Hematopoietic multipotent progenitor cell treated with erythropoietin and hydrocortisone succinate and interleukin-3 and kit ligand, for 6 days (in vitro differentiated cells): ENCODE results near the gene CYP2J2.
"Not testable (repeated sequence)": the region's sequence is repeated elsewhere in the genome, so short reads cannot be mapped to it uniquely, and the experiment has no call there.

Experiments
- DNase-seq: peaks from one replicate; pipeline ENCODE4 v3.0.0-alpha.2; 2015

CYP2J2 gene, protein sequence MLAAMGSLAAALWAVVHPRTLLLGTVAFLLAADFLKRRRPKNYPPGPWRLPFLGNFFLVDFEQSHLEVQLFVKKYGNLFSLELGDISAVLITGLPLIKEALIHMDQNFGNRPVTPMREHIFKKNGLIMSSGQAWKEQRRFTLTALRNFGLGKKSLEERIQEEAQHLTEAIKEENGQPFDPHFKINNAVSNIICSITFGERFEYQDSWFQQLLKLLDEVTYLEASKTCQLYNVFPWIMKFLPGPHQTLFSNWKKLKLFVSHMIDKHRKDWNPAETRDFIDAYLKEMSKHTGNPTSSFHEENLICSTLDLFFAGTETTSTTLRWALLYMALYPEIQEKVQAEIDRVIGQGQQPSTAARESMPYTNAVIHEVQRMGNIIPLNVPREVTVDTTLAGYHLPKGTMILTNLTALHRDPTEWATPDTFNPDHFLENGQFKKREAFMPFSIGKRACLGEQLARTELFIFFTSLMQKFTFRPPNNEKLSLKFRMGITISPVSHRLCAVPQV

DNA sequence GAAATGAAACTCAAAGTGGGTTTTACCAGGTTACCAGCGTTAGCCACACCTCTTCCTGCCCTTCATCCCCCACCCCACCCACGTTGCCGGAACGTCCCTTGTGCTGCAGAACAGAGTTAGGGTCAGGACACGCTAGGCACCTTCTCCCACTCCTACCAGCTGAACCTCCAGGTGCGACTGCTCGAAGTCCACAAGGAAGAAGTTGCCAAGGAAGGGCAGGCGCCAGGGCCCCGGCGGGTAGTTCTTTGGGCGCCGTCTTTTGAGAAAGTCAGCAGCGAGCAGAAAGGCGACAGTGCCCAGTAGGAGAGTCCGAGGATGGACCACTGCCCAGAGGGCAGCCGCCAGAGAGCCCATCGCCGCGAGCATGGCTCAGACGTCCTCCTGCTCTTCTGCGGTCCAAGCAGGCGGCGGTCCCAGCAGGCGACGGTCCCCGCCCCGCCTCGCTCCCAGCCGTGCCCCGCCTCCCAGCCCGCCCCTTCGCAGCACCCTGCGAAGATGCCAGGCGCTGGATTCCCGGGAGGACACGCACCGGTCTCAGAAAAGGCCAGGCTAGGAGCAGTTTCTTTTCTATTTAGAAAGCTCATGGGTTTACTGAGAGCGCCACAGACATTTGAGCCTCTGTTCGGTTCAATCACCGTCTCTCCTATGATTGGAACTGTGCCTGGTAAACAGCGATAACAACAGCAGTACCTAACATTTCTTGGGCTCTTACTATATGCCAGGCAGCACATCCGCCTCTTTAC lies at the start of gene CYP2J2:
TSS of gene CYP2J2 (minus strand) at position 393 of the 743 bp plus-strand sequence. CDS start at position 366, 27 bp downstream.
- peak; percentile 39 for DNase-seq

DNA sequence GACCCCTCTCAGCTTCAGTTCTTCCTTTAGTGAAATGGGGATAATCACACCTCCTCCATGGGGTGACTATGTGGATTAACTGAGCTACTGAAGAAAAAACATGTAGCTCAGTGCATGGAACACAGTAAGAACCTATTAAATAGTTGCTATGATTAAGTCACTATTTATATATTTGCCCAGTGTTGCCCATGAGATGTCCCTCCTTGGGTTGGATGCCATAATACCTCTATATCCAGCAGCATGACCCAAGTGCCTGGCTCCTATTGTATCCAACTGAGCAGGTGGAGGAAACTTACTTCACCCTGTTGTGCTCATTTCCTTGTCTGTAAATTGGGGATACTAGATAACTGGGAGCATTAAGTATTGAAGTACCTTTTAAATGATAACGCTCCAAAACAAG lies 47.1 kb upstream of the CYP2J2 start:
- DNase-seq, result no peak

DNA sequence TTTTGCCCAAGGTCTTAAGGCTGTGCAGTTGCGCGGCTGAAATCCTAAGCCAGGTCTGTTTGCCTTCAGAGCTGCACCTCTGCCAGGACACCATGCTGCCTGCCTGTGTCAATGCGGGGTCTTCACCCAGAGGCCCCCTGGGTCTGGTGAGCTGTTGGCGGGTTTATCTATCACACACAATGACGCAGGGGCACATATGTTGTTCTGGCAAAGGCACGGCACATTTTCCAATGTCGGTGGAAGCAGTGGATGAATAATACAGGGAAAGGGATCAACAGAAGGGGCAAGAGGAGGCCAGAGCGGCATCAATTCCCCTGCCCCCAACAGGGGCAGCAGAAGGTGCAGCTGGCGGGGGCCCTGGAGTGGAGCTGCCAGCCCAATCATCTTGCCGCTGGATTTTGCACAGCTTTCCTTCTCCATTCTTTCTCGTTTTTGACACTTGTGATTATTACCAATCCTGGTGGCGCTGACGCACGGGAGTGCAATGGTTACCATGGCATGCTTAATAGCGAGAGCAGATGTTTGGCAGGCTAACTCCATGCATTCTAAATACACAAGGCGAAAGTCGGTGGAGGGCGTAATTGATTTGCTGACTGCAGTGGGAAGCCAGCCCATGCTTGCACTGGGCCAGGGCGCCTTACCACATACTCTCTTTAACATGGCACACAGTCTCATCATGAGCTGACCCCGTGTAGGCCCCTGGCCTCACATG lies 45.8 kb upstream of the CYP2J2 start:
- DNase-seq, result no peak

DNA sequence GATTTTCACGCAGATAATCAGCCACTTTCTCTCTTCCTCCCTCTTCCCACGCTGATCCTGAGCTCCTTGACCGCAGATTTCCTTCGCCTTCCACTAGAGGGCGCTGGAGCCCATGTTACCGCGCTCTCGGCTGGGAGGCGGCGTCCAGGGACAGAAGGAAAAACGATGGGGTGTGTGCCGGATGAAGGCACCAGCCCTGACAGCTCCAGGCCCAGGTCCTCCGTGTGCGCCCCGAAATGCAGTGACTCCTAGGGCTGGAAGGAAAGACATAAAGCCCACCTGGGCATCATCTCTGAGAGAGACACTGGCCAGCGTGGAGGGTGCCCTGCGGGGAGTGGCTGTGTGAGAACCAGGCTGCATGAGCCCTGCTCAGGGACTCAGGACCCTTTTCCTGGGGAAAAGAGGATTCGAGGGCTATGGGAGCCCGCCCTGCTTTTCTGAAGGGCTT lies 44.9 kb upstream of the CYP2J2 start:
- peak; percentile 76 for DNase-seq

DNA sequence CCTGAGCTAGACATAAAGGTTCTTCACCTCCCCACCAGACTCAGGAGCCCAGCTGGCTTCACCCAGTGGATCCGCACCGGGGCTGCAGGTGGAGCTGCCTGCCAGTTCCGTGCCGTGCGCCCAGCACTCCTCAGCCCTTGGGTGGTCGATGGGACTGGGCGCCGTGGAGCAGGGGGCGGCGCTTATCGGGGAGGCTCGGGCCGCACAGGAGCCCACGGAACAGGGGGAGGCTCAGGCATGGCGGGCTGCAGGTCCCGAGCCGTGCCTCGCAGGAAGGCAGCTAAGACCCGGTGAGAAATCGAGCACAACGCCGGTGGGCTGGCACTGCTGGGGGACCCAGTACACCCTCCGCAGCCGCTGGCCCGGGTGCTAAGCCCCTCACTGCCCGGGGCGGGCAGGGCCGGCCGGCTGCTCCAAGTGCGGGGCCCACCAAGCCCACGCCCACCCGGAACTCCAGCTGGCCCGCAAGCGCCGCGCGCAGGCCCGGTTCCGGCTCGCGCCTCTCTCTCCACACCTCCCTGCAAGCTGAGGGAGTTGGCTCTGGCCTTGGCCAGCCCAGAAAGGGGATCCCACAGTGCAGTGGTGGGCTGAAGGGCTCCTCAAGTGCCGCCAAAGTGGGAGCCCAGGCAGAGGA lies 43.1 kb upstream of the CYP2J2 start:
- not testable (repeated sequence) for DNase-seq

DNA sequence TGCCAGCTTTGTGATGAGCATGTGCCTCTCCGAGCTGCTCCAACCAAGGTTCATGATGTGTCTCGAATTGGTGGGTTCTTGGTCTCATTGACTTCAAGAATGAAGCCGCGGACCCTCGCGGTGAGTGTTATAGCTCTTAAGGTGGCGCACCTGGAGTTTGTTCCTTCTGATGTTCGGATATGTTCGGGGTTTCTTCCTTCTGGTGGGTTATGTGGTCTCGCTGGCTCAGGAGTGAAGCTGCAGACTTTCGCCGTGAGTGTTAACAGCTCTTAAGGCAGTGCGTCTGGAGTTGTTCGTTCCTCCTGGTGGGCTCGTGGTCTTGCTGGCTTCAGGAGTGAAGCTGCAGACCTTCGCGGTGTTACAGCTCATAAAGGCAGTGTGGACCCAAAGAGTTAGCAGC lies 42.2 kb upstream of the CYP2J2 start:
- not testable (repeated sequence) for DNase-seq

DNA sequence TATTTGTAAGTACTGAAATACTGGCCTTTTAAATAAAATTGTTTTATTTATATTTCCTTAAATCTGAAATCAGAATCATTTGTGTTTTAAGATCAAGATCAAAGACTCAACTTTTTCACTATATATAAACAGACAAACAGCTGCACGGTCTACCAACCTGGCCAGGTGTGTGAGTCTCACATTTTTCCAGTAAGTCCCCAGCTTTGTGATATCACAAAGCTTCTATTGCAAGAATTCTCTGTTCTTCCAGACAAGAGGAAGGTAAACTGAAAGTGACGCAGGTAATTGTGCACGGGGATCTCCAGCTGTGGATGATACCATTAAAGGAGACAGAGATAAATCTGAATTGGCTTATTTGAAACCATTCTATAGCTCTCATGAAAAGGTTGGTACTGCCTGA lies 41.2 kb upstream of the CYP2J2 start:
- DNase-seq, result no peak

DNA sequence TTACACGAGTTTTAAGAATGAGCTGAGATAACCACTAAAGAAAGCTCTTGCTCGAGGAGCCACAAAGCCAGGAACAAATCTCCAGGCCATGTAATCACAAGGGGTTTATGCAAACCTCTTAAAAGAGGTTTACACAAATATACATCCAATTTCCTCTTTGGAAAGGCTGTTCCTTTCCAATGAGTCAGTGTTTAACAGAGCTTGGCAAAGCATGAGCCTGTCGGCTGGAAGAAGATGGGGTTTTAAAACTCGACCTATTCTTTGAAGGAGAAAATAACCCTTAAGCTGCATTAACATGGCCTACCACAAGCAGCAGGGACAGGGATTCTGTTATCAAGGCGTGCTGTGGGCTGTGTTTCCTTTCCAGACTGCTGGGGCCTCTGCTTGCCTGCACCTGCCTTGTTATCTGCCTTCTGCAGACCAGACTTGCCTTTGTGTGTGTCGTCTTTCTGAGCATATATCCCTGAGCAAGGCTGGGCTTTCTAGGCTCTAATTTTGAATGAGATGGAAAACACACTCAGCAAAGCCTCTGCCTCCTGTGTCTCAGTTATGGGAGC lies 40.6 kb upstream of the CYP2J2 start:
- DNase-seq, result peak; percentile 87

DNA sequence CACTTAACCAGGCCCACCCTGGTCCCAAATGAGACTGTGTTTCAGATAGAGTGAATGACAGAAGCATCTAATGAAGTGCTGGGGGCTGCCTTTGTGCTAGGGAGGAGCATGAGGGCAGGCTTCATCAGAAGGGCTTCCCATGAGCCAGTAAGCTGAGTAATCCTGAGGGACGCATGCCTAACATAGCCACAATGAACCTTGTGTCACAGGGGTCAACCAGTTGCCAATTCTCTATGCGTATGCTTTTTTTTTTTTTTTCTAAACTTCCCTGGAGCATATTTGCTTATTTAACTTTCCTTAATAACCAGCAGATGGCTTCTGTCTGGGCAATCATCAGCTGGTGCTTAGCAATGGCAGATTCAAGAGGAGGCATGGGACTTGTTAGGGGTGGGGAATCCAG lies 25.5 kb upstream of the CYP2J2 start:
- DNase-seq, result no peak

DNA sequence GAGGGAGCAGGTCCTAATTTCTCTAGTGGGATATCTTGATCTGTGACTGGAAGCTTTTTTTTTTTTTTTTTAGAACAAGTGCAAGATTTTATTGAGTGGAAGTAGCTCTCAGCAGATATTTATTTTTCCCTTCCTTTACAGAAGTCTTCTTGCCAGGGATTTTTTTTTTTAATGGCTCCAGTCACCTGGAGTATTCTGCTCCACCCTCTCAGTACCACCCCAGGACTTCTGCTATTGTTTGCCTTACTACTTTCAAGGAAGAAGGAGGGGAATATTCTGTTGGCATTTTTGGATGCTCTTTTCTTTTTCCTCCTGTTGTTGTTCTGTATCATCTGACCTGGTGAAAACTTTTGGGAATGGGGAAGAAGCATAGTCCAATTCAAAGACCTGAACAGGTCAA lies 23.1 kb upstream of the CYP2J2 start:
- DNase-seq, result no peak

DNA sequence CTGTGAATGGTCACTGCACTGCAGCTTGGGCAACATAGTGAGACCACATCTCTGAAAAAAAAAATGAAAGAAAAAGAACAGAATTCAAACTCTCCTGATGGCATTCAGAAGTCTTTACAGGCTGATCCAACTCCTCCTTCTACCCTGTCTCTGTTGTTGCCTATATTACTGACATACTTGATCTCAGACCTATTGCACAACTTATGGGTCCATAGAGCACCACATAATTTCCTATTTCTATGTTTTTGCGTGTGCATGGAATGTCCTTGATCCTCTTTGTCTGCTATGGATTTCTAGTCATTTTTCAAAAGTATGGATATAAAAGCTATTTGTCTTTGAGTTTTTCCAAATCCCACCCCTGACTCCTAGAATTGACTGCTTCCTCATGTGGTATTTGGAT lies 22.4 kb upstream of the CYP2J2 start:
- no peak for DNase-seq

DNA sequence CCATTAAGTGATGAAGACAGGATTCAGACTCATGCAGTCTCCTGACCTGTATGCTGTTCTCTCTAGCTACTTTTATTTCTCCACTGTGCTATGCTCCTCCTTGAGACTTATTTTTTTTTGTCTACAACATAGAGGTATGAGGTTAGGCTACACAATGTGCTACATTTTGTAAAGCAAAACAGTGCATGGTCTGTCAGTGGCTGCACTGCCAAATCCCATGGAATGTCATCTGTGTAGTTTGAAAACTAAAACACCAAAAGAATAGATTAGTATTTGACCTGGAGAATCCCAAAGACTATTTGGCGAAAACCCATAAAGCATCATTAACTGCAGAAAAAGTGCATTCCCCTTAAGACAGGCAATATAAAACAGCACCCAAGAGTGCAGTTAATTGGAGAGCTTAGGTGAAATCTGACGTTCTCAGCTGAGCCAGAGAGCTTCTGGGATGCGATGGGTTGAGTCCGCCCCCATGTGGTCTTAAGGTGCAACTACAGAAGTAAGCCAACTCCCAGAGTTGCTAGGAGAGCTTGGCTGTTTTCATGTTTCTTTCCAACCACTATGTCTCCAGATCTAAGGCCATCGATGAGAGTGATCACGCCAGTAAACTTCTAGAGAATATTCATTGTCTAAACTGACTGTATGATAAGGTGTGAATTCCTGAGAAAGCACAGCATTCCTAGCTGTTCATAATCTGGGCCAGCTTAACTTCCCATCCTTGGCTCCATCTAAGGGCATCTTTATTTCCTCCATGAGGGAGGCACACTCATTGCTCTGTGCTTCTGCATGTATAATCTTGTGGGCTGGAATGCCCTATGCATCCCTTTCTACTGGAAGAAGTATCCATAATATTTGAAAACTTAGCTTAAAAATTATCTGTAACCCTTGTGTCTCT lies 20.7 kb upstream of the CYP2J2 start:
- DNase-seq, result peak; percentile 86

DNA sequence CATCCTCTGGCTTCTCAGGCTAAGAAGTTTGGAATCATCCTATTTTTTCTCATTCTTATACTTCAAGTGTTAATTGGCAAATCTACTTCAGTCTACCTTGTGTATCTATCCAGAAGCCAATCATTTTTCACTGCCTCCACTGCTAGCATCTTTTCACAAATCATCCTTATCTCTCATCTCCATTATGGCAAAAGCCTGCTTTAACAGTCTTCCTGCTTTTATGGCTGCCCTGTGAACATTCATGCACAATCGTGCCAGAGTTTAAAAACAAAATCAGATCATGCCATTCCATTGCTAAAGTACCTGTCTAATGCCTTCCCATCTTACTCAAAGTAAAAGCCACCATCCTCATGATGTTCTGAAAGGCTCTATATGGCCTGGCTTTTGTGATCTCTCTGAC lies 19.2 kb upstream of the CYP2J2 start:
- no peak for DNase-seq

DNA sequence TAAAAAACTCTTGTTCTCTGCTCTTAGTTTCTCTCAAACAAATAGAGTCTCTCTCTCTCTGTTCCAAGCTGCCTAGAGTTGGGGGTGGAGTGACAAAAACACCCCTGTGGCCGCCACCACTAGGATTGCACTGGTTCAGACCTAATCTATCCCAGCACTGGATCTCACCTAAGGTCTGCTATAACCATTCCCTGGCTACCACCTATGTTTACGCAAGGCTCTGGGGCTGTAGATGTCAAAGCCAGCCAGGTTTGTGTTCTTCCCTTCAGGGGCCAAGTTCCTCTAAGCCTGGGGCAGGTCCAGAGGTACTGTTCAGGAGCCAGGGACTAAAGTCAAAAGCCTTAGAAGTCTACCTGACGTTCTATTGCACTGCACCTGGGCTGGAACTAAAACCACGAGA lies 12.8 kb upstream of the CYP2J2 start:
- DNase-seq, result no peak

DNA sequence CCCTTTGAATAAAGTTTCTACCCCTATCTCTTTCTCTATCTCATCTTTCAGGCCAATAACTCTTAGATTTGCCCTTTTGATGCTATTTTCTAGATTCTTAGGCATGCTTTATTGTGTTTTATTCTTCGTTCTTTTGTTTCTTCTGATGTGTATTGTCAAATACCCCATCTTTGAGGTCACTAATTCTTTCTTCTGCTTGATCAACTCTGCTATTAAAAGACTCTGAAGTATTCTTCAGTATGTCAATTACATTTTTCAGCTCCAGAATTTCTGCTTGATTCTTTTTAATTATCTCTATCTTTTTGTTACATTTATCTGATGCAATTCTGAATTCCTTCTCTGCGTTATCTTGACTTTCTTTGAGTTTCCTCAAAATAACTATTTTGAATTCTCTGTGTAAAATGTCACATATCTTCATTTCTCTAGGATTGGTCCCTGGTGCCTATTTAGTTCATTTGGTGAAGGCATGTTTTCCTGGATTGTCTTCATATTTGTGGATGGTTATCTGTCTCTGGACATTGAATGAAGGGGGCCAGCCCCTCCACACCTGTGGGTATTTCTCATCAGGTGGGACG lies 11.2 kb upstream of the CYP2J2 start:
- no peak for DNase-seq

DNA sequence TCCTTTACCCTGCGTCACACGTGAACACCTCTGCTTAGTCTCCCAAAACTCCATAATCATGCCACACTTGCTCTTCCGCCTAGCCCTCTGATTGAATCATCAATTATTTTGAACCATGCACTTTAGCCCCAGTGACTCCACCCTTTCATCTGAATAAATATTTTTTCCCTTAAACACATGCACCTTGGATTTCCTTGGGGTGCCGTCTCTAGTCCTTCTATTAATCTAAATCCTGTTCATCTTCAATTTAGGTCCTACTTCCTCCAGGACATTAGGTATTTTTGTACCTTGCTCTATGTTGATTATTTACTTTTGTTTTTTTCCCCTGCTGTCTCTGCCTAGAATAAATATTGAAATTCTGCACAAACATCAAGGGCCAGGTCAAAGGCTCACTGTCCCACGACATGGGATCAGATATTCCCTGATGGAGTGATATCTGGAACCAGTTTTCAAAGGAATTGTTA lies 9.8 kb upstream of the CYP2J2 start:
- no peak for DNase-seq

DNA sequence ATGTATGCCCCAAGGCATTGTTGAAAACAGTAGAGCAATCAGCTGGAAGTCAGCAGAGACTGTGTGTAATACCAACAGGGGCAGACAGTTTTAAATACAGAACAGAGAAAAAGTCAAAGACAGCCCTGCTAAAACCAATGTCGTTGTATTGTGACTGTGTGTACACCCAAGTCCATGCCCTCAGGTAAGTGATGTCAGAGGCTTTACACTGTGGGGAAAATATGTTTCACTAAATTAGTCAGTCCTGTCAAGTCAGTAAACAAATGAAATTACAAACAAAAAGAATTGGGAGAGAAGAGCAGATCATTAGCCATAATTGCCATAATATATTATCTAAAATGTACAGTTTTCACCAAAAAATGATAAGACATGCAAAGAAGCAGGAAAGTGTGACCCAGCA lies 2.4 kb upstream of the CYP2J2 start:
- no peak for DNase-seq

DNA sequence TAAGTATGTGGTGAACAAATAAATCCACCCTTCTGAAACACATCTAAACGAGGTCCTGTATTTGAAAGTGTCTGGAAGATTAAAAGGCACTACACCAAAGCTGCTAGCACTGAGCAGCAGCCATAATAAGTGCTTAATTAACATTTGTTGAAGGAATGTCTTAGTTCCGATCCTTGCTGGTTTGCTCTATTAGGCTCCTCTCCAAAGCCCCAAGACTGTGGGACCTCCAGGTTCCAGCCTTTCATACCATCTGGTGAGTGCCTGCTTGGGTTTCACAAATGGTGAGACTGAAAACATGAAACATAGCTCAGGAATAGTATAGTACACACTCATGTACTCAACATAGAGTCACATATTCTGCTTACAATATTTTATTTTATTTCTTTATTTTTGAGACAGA lies 640 bp upstream of the CYP2J2 start:
- no peak for DNase-seq

DNA sequence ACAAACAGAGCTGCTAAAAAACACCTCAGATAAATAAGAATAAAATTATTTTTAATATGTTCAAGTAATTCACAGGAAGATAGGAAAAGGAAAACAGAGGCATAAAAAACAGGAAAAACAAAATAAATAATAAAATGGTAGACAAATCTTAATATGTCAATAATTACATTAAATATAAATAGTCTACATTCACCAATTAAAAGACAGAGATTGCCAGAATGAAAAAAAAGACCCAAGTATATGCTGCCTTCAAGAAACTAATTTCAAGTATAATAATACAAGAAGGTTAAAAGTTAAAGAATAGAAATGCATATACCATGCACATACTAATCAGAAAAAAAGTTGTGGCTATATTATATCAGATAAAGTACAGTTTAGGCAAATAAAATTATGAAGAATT lies 1.9 kb downstream of the CYP2J2 start:
- DNase-seq, result no peak

DNA sequence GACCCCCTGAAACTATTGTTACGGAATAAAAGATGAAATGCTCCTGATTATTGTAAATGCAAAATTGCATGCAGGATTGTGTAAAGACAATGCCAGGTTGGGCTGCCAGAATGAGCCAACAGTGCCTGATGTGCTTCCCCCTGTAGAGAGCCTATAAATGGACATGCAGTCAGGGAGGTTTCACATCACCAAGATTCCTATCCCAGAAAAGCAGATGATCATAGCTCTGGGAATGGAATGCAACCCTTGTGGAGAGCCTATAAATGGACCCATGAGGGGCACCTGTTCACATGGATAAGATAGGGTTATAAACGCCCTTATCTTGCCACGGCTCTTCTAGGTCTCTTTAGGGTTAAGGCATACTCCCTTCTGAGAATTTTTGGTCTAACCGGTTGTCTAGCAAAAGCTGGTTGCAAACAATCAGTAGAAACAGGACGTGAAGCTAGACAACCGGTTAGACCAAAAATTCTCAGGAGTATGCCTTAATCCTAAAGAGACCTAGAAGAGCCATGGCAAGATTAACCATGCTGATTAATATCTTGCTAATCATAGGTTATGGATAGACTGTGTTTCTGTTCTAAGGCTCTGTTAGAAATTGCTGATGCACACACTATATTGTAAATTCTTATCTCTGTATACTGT lies 5.2 kb downstream of the CYP2J2 start:
- DNase-seq, result not testable (repeated sequence)
